Dermis blood vessel endothelial cell (primary cell): ENCODE measurements around the gene PTPN5. TPM values are rescaled to one million over a fixed set of nuclear protein-coding genes. Genes with fewer than 3 reads are reported as not detected.

Source experiments
- DNase-seq: peaks from one replicate; pipeline ENCODE4 v3.0.0; 2010
- total RNA-seq: library from RNA; depleted of rRNA; stranded (reverse); fragments of >200 nt; gene quantifications from 2 replicates; pipeline ENCODE4 v1.2.3, GENCODE V29; 2014

PTPN5 gene
- total RNA-seq, 1 donor from 2014 or later, result not detected

GRCh38 chr11:18772211-18772610, 19.4 kb downstream of the PTPN5 start:
- no peak for DNase-seq

- DNase-seq, result no peak
Observed at GRCh38 chr11:18771266-18772035, 20.1 kb downstream of the PTPN5 start.

GRCh38 chr11:18770479-18771125, 21.0 kb downstream of the PTPN5 start:
- no peak for DNase-seq

- no peak for DNase-seq
Observed at GRCh38 chr11:18769802-18770456, 21.7 kb downstream of the PTPN5 start.

GRCh38 chr11:18768978-18769377, 22.6 kb downstream of the PTPN5 start:
- no peak for DNase-seq

- no peak for DNase-seq
Observed at GRCh38 chr11:18768472-18768901, 23.1 kb downstream of the PTPN5 start.

- no peak for DNase-seq
Observed at GRCh38 chr11:18766015-18766414, 25.6 kb downstream of the PTPN5 start.

- no peak for DNase-seq
Observed at GRCh38 chr11:18765554-18765953, 26.0 kb downstream of the PTPN5 start.

- no peak for DNase-seq
Observed at GRCh38 chr11:18761741-18762140, 29.9 kb downstream of the PTPN5 start.

GRCh38 chr11:18761144-18761543, 30.5 kb downstream of the PTPN5 start:
- DNase-seq, result no peak

GRCh38 chr11:18757811-18758210, 33.8 kb downstream of the PTPN5 start:
- no peak for DNase-seq

- DNase-seq, result no peak
Observed at GRCh38 chr11:18756889-18757288, 34.7 kb downstream of the PTPN5 start.

GRCh38 chr11:18754308-18754707, 37.3 kb downstream of the PTPN5 start:
- peak; percentile 24 for DNase-seq

- no peak for DNase-seq
Observed at GRCh38 chr11:18752502-18752901, 39.1 kb downstream of the PTPN5 start.

- DNase-seq, result no peak
Observed at GRCh38 chr11:18750944-18751343, 40.7 kb downstream of the PTPN5 start.

- peak; percentile 82 for DNase-seq
Observed at GRCh38 chr11:18749681-18750319, 41.8 kb downstream of the PTPN5 start.

- no peak for DNase-seq
Observed at GRCh38 chr11:18748766-18749365, 42.7 kb downstream of the PTPN5 start.

GRCh38 chr11:18745251-18745650, 46.3 kb downstream of the PTPN5 start:
- DNase-seq, result no peak

- DNase-seq, result no peak
Observed at GRCh38 chr11:18743900-18744514, 47.6 kb downstream of the PTPN5 start.

- DNase-seq, result no peak
Observed at GRCh38 chr11:18743365-18743764, 48.2 kb downstream of the PTPN5 start.

- no peak for DNase-seq
Observed at GRCh38 chr11:18741783-18742182, 49.8 kb downstream of the PTPN5 start.

GRCh38 chr11:18739685-18740084, 51.9 kb downstream of the PTPN5 start:
- DNase-seq, result no peak
